Psoas muscle (tissue), 8 donors: ENCODE measurements around the gene MYO10. TPM values are rescaled to one million over a fixed set of nuclear protein-coding genes. Genes with fewer than 3 reads are reported as not detected.
A peak's percentile ranks its signal among the peaks of the same experiment; 100 is the strongest.

Experiments
- ATAC-seq, 4 donors: fragments of 200-7000 bp; cut with Tn5 transposase; one replicate each; pipeline ENCODE4 v1.9.1; 2020; ENCODE audit warnings: moderate library complexity in 3 of 4, mild to moderate bottlenecking in 2 of 4
- DNase-seq, 2 donors: peaks; one replicate each; pipeline ENCODE4 v3.0.0-alpha.2; 2020
- H3K27ac ChIP-seq: fragments of 200-600 bp; one replicate; pipeline ENCODE4 v1.8.0; 2022
- H3K27me3 ChIP-seq, 3 donors: fragments of 200-600 bp in 1 of 3; one replicate each; pipeline versions ENCODE4 v1.6.1 to v1.8.0; 2013 to 2022; ENCODE audit warnings: low read length in 2 of 3, mild to moderate bottlenecking in 2 of 3, moderate library complexity in 1 of 3; ENCODE audit not compliant: insufficient read depth in 3 of 3
- H3K36me3 ChIP-seq, 2 donors: fragments of 200-600 bp in 1 of 2; one replicate each; pipeline versions ENCODE4 v1.6.1 to v1.8.0; 2013 to 2022; ENCODE audit warnings: low read depth in 1 of 2, mild to moderate bottlenecking in 1 of 2, moderate library complexity in 1 of 2; ENCODE audit not compliant: insufficient read depth in 1 of 2
- H3K4me1 ChIP-seq: fragments of 200-600 bp; one replicate; pipeline ENCODE4 v1.8.0; 2022
- H3K4me3 ChIP-seq: fragments of 200-600 bp; one replicate; pipeline ENCODE4 v1.8.0; 2022; ENCODE audit warnings: mild to moderate bottlenecking
- H3K9me3 ChIP-seq: fragments of 200-600 bp; one replicate; pipeline ENCODE4 v1.8.0; 2022
- CTCF ChIP-seq: fragments of 200-600 bp; IDR thresholded peaks from one replicate; pipeline ENCODE4 v1.8.0; 2022; ENCODE audit warnings: antibody characterized with exemption
- WGBS, 3 donors: extraction: QIAGEN DNeasy Blood & Tissue Kit; methylation state at CpG; one replicate each; pipeline versions ENCODE4 v1.1.6 to v1.1.7; 2013; 5-methylcytosine and 5-hydroxymethylcytosine counted together
- intact Hi-C, 2 donors: fragments of 100-400 bp; cut with DNase I; formaldehyde crosslinking; loops; one replicate each; pipeline versions ENCODE4 v1.11.0 to v1.14.2; 2022
- polyA plus RNA-seq, 3 donors: library from polyadenylated mRNA; stranded (reverse); fragments of 200-250 nt; gene quantifications; one replicate each; pipeline ENCODE4 v1.2.3, GENCODE V29; 2013
- total RNA-seq, 4 donors: library from RNA; stranded (reverse); fragmentation: NEBNext Ultra II Directional in 2 of 4; extraction: Animal tissue kit (Norgen Biotek cat#: 25700) in 2 of 4; gene quantifications; one replicate each; pipeline versions ENCODE4 v1.2.1 to v1.2.4, GENCODE V29; 2021 to 2023
- donor health status: healthy with polysubstance abuse.
- donor health status: DM: no; HTN: no; CAD: no; lungs with moderate emphysema.
- donor health status: Bipolar disorder and iron deficiency.
- donor health status: healthy.
- donor health status: DM: yes; HTN: yes; CAD: no.
- donor health status: DM: no; HTN: no; CAD: no.
- donor health status: DM: no; HTN: no; CAD: no.
- donor health status: DM: yes; HTN: yes; CAD: no.

MYO10 gene
- total and polyA plus RNA-seq, 7 donors = 1.8 to 10.9 (median 10.0) TPM

GRCh38 chr5:16944816-16945562 lies 8.9 kb upstream of the MYO10 start:
- DNase-seq = no peak
- TF ChIP-seq CTCF = no peak
- Histone ChIP-seq H3K36me3 (no peaks in the 10 kb centered on the region), H3K4me3 (no peak overlapping the region), H3K4me1 (no peaks in the 10 kb centered on the region), H3K27ac (no peak overlapping the region), H3K9me3 (peaks cover 4% of the 10 kb centered on the region), H3K27me3 (no peaks in the 10 kb centered on the region)
- intact Hi-C loops = no loop called here
- ATAC-seq = no peak
- 60 to 72% (median 61%) methylated on average over 6 of the region's 6 CpGs for WGBS, 3 donors

- Histone ChIP-seq H3K9me3 (peaks cover 4% of the 10 kb centered on the region), H3K27me3 (no peaks in the 10 kb centered on the region), H3K36me3 (no peaks in the 10 kb centered on the region), H3K27ac (no peak overlapping the region), H3K4me1 (no peaks in the 10 kb centered on the region), H3K4me3 (no peak overlapping the region)
- 75 to 82% (median 81%) methylated on average over 14 to 15 of the region's 15 CpGs for WGBS, 3 donors
- no peak for TF ChIP-seq CTCF
- intact Hi-C loops = no loop called here
- ATAC-seq (no peak), DNase-seq (no peak)
Measured at GRCh38 chr5:16943846-16944678, 8.0 kb upstream of the MYO10 start.

GRCh38 chr5:16937503-16938161 lies 1.5 kb upstream of the MYO10 start:
- ATAC-seq = no peak

GRCh38 chr5:16936989-16937438 lies 926 bp upstream of the MYO10 start:
- no peaks in the 10 kb centered on the region for H3K36me3 ChIP-seq
- H3K4me1 ChIP-seq = peaks cover 15% of the 10 kb centered on the region
- no peak overlapping the region for H3K27ac ChIP-seq
- TF ChIP-seq CTCF = no peak
- no peaks in the 10 kb centered on the region for H3K9me3 ChIP-seq
- intact Hi-C loops = loop anchor here (5.0 to 10.0 kb wide), 4 partner anchors 65 to 248 kb away; no protein-coding TSS in a partner anchor
- H3K4me3 ChIP-seq = peak overlapping the region; percentile 88
- H3K27me3 ChIP-seq = peaks cover 0 to 21% (median 0%) of the 10 kb centered on the region in 3 donors
- WGBS, 3 donors = 29 to 36% (median 30%) methylated on average over 11 of the region's 11 CpGs
- ATAC-seq (no peak), DNase-seq (no peak)

More at GRCh38 chr5:16937503-16938161, 1.5 kb upstream of the MYO10 start:
- no peaks in the 10 kb centered on the region for H3K9me3 ChIP-seq
- H3K4me1 ChIP-seq = peaks cover 14% of the 10 kb centered on the region
- TF ChIP-seq CTCF = no peak
- intact Hi-C loops = loop anchor here (5.0 to 10.0 kb wide), 4 partner anchors 65 to 247 kb away; no protein-coding TSS in a partner anchor
- H3K27ac ChIP-seq = no peak overlapping the region
- WGBS, 3 donors = 65 to 76% (median 72%) methylated on average over 7 of the region's 7 CpGs
- no peaks in the 10 kb centered on the region for H3K36me3 ChIP-seq
- no peak overlapping the region for H3K4me3 ChIP-seq
- no peak for DNase-seq
- H3K27me3 ChIP-seq = peaks cover 0 to 15% (median 0%) of the 10 kb centered on the region in 3 donors
